GM18907 (cell line): ENCODE results near the gene NBPF9.
A peak's percentile ranks its signal among the peaks of the same experiment; 100 is the strongest.
"Not testable (repeated sequence)": the region's sequence is repeated elsewhere in the genome, so short reads cannot be mapped to it uniquely, and the experiment has no call there.

Source experiments
- ATAC-seq: cut with Tn5 transposase; IDR thresholded peaks from one replicate; pipeline ENCODE4 v1.9.1; 2021; ENCODE audit warnings: mild to moderate bottlenecking, moderate library complexity; ENCODE audit not compliant: unreplicated experiment

NBPF9 gene, protein sequence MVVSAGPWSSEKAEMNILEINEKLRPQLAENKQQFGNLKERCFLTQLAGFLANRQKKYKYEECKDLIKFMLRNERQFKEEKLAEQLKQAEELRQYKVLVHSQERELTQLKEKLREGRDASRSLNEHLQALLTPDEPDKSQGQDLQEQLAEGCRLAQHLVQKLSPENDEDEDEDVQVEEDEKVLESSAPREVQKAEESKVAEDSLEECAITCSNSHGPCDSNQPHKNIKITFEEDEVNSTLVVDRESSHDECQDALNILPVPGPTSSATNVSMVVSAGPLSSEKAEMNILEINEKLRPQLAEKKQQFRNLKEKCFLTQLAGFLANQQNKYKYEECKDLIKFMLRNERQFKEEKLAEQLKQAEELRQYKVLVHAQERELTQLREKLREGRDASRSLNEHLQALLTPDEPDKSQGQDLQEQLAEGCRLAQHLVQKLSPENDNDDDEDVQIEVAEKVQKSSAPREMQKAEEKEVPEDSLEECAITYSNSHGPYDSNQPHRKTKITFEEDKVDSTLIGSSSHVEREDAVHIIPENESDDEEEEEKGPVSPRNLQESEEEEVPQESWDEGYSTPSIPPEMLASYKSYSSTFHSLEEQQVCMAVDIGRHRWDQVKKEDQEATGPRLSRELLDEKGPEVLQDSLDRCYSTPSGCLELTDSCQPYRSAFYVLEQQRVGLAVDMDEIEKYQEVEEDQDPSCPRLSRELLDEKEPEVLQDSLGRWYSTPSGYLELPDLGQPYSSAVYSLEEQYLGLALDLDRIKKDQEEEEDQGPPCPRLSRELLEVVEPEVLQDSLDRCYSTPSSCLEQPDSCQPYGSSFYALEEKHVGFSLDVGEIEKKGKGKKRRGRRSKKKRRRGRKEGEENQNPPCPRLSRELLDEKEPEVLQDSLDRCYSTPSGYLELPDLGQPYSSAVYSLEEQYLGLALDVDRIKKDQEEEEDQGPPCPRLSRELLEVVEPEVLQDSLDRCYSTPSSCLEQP (N-terminal part only)

DNA sequence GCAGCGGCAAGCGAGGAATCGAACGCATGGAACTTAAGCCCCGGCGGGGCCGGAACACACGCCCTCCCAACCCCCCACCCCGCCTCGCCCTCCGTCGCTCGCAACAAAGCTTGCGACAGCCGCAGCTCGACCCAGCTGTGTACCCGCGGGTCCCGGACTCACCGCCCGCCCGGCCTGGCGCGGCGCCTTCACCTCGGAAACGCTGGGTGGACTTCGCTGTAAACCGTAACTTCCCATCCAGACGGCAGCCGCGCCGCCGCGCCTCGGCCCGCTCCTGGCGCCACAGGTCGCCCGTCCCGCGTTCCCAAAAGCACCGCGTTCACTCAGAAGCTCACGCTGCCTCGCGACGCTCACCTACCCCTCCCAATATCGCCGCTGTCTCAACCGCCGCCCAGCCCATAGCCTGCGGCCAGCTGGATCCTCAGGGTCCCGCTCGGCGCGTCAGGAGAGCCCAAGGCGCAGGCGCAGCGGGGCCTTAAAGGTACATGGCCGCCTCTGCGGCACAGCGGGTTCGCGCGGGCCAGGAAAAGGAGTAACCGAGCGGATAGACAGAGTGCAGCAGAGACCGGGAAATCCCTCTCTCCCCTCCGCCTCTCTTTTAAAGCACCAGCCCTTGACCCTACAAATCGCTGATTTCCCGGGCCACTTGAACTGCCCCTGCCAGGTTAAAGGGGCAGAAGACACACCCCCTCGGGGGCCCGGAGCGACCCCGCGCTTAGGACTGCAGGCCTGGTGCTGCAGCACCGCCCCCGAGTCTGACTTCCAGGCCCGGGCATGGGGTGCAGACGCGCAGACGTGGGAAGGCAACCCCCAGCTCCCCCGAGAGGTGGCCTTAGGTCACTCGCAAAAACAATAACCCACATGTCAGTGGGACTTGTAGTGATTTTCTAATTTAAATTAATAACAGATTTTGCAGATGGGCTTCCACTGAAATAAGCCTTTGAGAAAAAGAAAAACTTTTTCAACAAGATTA, at the start of gene NBPF9:
TSS of gene NBPF9 (minus strand) at position 443 of the 973 bp plus-strand sequence. CDS start 21,412 bp downstream, outside the sequence.
- peak; percentile 97 for ATAC-seq

DNA sequence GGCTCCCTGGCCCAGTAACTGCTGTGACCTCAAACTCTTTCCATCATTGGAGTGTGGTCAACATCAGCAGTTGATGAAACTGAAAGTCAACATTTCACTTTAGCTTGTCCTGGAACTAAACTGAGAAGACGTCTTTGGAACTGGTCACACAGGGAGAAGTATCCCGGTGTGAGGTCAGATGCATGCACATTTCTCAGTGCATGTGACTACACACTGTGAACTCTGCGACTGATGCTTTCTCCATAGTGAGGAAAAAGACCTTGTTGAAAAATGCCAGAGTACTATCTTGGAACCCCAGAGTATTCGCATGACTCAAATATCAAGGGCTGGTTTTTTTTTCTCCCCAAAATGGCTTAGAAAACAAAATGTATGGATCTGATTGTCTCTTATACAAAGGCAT, 46.6 kb upstream of the NBPF9 start:
- not testable (repeated sequence) for ATAC-seq

DNA sequence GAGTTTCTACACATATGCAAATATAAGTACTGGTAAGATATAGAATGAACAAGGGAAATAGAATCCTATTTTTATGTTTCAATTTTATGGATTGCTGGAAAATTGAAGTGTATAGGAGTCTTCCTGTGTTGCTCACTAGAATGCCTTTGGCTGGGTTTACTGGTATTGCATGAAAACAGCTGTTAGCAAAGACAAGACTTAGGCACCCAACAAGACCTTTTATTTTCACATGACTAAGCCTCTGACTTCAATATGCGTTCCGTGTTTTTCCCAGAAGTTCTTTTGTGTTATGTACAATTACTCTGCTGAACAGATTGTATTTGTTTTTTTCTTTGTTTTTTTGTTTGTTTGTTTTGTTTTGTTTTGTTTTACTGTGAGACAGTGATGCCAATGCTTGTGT, 34.2 kb upstream of the NBPF9 start:
- not testable (repeated sequence) for ATAC-seq

DNA sequence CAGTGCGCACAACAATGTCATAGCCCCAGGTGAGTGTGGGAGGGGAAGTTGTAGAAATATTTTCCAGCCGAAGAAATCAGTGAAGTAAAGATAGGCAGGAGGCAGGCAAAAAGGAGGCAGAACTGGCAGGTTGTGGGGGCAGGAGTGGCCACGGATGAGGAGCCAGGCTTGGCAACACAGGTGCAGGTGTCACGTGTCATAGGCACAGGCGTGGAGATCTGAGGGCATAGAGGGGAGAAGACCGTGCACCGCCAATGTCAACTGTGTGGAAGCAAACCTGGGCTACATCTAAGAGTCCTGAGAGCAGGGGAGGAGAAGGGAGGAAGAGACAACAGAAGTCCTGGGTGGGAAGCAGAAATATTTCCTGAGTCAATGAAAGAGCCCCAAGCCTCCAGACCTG, 27.6 kb upstream of the NBPF9 start:
- not testable (repeated sequence) for ATAC-seq

DNA sequence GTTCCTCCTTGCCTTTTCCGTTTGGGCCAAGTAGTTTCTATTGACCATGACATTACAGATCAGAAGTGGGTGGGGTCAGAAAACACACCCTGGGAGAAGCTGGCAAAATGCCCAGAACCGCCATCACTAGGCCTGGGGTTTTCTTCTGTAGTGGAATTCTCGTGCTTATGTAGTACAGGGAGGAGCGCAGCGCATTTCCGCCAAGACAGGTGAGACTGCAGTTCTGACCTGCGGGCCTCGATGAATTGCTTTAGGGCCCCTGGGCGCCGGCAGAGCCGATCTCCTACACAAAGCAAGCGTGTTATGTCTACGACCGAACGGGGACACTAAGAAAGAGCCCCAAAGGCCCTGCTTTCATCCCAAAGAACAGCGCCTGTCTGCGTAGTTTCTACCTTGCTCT, 25.9 kb upstream of the NBPF9 start:
- not testable (repeated sequence) for ATAC-seq

DNA sequence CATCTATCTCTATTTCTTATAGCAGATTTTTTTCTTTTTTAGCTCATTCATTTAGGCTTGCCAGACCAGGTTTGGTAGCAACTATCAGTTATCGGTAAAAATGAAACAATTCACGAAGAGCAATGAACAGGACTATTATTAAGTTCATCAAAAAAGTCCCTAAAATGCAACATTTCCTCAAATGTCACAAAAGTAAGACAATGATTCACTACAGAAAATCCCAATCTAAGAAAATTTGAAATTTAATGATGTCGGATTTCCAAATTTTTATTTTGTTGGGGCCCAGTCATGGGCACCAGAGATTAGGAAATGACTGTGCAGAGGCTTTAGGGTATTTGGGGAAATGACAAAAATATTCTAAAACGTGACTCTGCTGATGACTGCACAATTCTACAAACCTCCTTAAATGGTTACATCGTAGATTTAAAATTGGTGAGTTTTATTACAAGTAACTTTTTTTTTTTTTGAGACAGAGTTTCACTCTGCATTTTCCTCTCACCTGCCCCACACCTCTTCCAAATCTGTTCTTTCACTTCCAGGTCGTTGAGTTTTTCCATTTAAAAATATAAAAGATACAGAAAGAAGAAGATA, 23.3 kb upstream of the NBPF9 start:
- ATAC-seq = not testable (repeated sequence)

DNA sequence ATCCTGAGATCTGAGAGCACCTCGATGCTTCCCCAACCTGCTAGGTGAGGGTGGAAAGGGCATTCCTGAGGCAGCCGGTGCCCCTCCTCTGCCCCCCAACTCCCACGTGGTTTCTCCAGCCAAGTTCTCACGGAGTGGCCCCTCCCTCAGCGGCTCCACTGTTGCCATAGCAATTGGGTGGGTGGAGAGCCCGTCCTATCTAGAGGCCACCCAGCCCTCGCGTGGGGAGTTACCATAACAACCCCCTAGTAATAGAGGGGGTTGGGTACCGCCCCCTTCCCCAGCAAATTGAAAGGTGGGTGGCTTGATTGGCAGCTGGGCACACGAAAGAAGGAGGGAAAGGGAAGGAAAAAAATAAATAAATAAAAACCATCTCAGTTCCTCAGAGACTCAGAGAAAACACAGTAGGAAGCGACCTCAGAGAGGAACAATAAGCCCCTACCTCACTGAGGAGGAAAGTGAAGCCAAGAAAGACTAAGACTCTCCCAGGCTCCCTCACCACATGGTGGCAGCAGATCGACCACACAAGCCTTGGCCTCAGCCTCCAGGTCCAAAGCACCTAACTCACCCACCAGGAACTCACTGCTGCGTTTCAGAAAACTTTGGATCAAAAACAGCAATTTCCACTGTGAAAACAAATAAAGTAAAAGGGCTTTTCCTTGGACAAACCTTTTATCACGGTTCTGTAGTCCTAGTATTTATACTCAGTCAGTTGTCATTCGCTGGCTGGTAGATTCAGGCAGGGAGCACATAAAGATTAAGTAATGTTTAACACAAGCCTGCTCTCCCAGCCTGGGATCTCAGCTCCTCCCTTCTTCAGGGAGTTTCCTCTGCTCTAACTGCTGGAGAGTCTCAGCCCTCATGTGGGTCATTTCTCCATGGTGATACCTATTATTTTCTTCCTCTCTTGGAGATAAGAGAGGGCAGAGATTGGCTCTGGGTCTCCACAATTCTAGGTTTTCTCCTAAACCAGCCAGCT, 20.9 kb upstream of the NBPF9 start:
- ATAC-seq = not testable (repeated sequence)

DNA sequence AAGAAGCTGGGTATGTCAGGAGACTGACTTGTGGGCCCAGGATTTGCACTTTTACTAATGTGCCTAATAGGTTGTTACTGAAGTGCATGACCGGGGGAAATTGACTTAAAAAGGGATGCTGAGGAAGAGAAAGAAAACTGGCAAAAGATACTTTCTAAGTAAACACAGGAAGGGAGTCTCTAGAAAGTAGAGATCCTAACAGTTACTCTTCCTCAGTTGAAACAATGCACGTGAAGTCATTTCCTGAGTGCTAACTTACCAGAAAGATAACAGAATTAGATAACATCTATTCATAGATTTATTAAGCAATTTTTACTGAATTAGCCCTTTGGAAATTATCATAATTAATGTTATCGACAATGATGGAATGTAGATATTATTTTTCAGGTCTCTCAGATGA, 9.5 kb upstream of the NBPF9 start:
- not testable (repeated sequence) for ATAC-seq

DNA sequence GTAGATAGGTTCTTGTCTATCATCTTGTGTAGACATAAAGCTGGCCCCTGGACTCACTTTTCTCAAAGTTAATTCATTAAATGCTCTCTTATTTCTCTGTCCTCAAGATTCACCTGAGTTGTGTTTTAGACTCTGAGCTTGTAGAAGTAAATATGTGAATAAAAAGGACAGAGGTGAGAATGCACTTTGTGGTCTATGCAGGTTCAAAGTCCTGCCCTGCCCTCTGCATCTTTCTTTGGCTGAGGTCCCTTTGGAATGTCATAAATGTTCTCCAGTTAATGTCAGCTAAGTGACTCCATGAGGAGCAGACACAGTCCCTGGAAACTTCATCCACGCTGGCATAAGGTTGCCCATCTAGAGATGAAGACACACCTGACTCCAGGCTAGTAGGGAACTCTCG, 7.0 kb upstream of the NBPF9 start:
- ATAC-seq = not testable (repeated sequence)

DNA sequence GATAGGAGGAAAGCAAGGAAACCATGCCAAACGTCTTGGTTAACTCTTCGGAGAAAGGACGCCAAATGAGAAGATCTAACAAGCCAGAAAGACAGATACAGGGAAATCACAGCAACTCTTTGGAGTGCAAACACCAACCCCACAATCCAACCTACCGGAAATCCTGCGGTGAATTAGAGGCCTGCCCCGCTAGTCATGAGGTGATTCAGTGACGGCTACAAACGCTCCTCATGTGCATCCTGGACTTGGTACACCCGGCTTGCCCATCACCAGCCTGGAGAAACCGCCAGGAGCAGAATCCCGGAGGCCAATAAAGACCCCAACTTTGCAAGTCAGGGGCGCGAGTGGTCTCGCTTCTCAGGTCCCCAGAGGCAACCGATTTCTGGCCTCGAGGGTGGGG, 777 bp downstream of the NBPF9 start:
- ATAC-seq = peak; percentile 45

DNA sequence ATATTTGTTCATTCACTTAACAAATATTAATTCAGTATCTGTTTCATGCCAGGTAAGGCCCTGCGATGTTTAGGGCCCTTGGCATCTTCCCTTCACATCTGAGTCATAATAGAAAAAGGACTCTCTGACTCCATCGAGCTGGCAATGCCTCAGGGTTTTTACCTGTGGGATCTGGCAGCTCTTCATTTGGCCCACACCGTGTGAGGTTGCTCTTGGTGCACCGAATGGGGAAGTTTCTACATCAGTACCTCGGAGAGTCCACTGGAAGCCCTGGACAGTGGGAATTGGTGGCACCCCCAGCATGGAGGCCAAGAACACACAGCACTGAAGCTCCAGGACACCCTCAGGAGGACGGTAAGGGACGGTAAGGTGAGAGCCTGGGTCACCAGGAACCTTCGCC, 5.1 kb downstream of the NBPF9 start:
- not testable (repeated sequence) for ATAC-seq

DNA sequence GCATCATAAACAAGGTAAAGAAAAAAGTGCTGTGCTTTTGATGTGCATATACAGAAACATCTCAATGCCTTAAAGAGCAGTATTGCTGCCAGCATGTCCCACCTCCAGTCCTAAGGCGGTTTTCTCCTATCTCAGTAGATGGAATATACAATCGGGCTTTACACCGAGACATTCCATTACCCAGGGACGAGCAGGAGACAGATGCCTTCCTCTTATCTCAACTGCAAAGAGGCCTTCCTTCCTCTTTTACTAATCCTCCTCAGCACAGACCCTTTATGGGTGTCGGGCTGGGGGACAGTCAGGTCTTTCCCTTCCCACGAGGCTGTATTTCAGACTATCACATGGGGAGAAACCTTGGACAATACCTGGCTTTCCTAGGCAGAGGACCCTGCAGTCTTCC, 10.2 kb downstream of the NBPF9 start:
- ATAC-seq = not testable (repeated sequence)

DNA sequence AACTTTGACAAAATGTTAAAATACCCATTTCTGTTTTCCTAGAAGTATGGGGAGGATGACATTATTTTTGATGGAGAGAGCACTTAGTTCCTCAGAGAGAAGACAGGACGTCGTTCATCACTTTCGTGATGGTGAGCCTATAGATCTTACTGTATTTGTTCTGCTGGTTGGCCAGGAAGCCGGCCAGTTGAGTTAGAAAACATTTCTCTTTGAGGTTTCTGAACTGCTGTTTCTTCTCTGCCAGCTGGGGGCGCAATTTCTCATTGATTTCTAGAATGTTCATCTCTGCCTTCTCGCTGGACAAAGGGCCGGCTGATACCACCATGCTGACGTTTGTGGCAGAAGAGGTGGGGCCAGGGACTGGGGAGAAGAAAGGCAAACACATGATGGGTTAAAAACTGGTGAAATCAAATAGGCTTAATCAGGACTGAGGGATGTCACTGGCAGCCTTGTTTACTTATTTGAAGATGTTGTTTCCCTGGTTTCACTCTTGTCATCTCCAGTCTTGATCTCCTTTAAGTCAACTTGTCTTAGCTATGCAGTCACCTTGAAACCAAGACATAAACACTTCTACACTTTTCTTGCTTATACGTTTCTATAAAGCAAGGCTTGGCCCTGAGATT, 27.7 kb downstream of the NBPF9 start:
- ATAC-seq = not testable (repeated sequence)

DNA sequence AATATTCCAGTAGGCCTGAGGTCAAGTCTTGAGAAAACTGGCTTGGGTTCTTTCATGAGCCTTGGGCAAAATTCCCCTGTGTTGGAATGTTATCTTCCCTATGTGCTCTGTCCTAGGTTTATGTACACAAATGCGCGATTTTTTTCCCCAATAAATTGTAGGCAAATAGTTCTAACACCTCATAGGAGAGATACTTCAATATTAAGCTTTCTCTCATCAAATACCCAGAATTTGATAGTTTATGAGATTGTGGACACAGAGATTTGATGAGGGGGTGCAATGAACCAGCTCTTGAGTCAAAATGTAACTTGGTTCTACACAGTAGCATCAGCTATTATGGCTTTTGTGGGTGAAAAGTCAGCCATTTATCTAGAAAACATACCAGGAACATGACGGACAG, 38.7 kb downstream of the NBPF9 start:
- not testable (repeated sequence) for ATAC-seq

DNA sequence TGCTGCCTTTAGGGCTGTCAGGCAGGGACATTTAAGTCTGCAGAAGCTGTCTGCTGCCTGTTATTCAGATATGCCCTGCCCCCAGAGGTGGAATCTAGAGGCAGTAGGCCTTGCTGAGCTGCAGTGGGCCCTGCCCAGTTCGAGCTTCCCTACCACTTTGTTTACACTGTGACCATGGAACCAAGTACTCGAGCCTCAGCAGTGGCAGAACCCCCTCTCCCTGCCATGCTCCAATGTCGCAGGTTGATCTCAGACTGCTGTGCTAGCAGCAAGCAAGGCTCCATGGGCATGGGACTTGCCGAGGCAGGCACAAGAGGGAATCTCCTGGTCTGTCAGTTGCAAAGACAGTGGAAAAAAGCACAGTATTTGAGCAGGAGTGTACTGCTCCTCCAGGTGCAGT, 60.3 kb downstream of the NBPF9 start:
- not testable (repeated sequence) for ATAC-seq

DNA sequence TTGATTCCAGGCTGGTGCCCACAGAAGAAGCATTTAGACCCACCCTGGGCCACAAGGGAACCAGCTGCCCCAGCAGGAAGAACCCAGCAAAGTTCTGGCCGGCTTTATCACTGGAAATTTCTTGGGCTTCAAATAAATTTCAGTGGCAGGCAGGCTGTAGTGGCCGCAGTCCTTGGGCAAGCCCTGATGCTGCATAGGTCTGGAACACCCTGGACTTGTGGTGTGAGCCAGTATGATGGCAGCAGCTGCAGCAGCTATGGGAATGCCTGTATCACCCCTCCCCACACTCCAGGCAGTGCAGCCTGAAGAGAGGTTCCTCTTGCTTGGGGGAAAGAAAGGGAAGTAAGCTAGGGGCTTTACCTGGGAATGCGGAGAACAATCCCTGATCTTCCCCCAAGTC, 69.4 kb downstream of the NBPF9 start:
- not testable (repeated sequence) for ATAC-seq

DNA sequence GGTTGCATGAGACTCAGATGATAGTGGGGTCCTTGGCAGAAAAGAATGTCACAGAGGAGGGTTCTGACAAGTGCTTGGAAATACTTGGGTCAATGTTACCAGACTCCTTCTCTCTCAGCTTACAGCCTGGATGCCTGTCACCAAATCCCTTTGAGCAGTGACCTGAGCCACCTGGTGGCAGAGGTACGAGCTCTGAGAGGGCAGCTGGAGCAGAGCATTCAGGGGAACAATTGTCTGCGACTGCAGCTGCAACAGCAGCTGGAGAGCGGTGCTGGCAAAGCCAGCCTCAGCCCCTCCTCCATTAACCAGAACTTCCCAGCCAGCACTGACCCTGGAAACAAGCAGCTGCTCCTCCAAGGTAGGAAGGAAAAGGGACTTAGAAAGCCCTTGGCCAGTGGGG, 79.0 kb downstream of the NBPF9 start:
- ATAC-seq = not testable (repeated sequence)

DNA sequence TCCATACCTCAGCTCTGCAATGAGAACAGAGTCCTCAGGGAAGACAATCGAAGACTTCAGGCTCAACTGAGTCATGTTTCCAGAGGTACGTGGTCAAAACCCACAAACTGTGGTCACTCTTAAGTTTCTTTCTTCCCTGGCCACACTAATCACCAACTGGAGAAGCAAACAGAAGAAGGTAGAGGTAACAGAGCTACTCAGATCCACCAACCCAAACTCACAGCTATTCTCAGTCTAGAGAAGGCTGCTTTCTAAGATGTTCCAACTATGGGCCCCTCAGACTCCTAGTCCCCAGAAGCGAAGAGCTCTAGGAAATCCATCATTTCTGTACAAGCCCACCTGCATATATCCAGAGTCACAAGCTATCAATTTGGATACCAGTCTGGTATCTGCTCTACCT, 84.8 kb downstream of the NBPF9 start:
- ATAC-seq = not testable (repeated sequence)
